Fibroblast of pulmonary artery (primary cell): ENCODE measurements around the gene CTSD.

Source experiments
- DNase-seq: peaks from one replicate; pipeline ENCODE4 v3.0.0-alpha.2; 2010; ENCODE audit warnings: low read depth
- H3K4me3 ChIP-seq: replicated peaks from 2 replicates; pipeline ENCODE4 v1.5.1; 2011; ENCODE audit warnings: low read depth, mild to moderate bottlenecking, control low read depth, low read length, moderate library complexity
- CTCF ChIP-seq: IDR thresholded peaks from 2 replicates; pipeline ENCODE4 v1.5.1; 2011; ENCODE audit warnings: mild to moderate bottlenecking, control low read depth, low read length, inconsistent platforms; ENCODE audit errors: missing control alignments

CTSD gene

GRCh38 chr11:1744891-1745700, 18.6 kb downstream of the CTSD start:
- DNase-seq = no peak
- no peak overlapping the region for H3K4me3 ChIP-seq
- no peak for TF ChIP-seq CTCF

- TF ChIP-seq CTCF = no peak
- no peak overlapping the region for H3K4me3 ChIP-seq
- DNase-seq = no peak
Observed at GRCh38 chr11:1744137-1744886, 19.4 kb downstream of the CTSD start.

GRCh38 chr11:1743585-1744136, 20.1 kb downstream of the CTSD start:
- no peak overlapping the region for H3K4me3 ChIP-seq
- no peak for TF ChIP-seq CTCF
- no peak for DNase-seq

GRCh38 chr11:1742869-1743584, 20.7 kb downstream of the CTSD start:
- TF ChIP-seq CTCF = no peak
- H3K4me3 ChIP-seq = no peak overlapping the region

GRCh38 chr11:1742371-1742770, 21.4 kb downstream of the CTSD start:
- DNase-seq = no peak
- TF ChIP-seq CTCF = no peak
- no peak overlapping the region for H3K4me3 ChIP-seq

More at GRCh38 chr11:1742869-1743584, 20.7 kb downstream of the CTSD start:
- DNase-seq = no peak

- no peak for TF ChIP-seq CTCF
- no peak overlapping the region for H3K4me3 ChIP-seq
- DNase-seq = no peak
Observed at GRCh38 chr11:1741741-1742140, 22.0 kb downstream of the CTSD start.
